Astrocyte (in vitro differentiated cells and primary cell): ENCODE measurements around the gene LRRC4C. TPM values are rescaled to one million over a fixed set of nuclear protein-coding genes. Genes with fewer than 3 reads are reported as not detected.

Experiments used
- DNase-seq: peaks from one replicate; pipeline ENCODE4 v3.0.0-alpha.2; 2010; ENCODE audit warnings: low read depth
- FAIRE-seq: peaks from 2 replicates; lab custom pipeline; 2011; peaks lifted over from hg19 to GRCh38; lab: Jason Lieb, UNC
- H2AFZ ChIP-seq: 2 replicates; pipeline ENCODE4 v1.6.0; 2012; ENCODE audit warnings: low read depth, low read length, inconsistent platforms
- H3K27ac ChIP-seq: 2 replicates; pipeline ENCODE4 v1.5.1; 2011; ENCODE audit warnings: low read depth, low read length, inconsistent platforms
- H3K27me3 ChIP-seq: 2 replicates; pipeline ENCODE4 v1.6.0; 2011; ENCODE audit warnings: low read length, inconsistent platforms; ENCODE audit not compliant: insufficient read depth
- H3K36me3 ChIP-seq: 2 replicates; pipeline ENCODE4 v1.5.1; 2011; ENCODE audit warnings: low read length, inconsistent platforms; ENCODE audit not compliant: insufficient read depth
- H3K4me1 ChIP-seq: 2 replicates; pipeline ENCODE4 v1.5.1; 2011; ENCODE audit warnings: low read length, inconsistent platforms; ENCODE audit not compliant: insufficient read depth
- H3K4me2 ChIP-seq: 2 replicates; pipeline ENCODE4 v1.6.0; 2012; ENCODE audit warnings: low read length, inconsistent platforms
- H3K4me3 ChIP-seq: 2 replicates; pipeline ENCODE4 v1.5.1; 2011; ENCODE audit warnings: low read depth, mild to moderate bottlenecking, low read length, inconsistent platforms; ENCODE audit not compliant: insufficient read depth
- H3K79me2 ChIP-seq: 2 replicates; pipeline ENCODE4 v1.6.0; 2012; ENCODE audit warnings: mild to moderate bottlenecking, low read length, inconsistent platforms; ENCODE audit not compliant: insufficient read depth
- H3K9ac ChIP-seq: 2 replicates; pipeline ENCODE4 v1.6.0; 2012; ENCODE audit warnings: mild to moderate bottlenecking, low read length, inconsistent platforms
- H3K9me3 ChIP-seq: 2 replicates; pipeline ENCODE4 v1.5.1; 2012; ENCODE audit warnings: low read depth, mild to moderate bottlenecking, low read length, inconsistent platforms; ENCODE audit not compliant: insufficient read depth
- H4K20me1 ChIP-seq: 2 replicates; pipeline ENCODE4 v1.6.0; 2012; ENCODE audit warnings: low read length, inconsistent platforms; ENCODE audit not compliant: insufficient read depth
- H3K27ac Mint-ChIP-seq: one replicate; pipeline ENCODE4 v1.8.0; 2021; ENCODE audit warnings: mild to moderate bottlenecking, mixed read lengths; ENCODE audit not compliant: unreplicated experiment
- H3K27me3 Mint-ChIP-seq: one replicate; pipeline ENCODE4 v1.8.0; 2021; ENCODE audit warnings: low read depth, mixed read lengths; ENCODE audit not compliant: unreplicated experiment
- H3K36me3 Mint-ChIP-seq: one replicate; pipeline ENCODE4 v1.8.0; 2021; ENCODE audit warnings: low read depth, mixed read lengths; ENCODE audit not compliant: unreplicated experiment
- H3K4me1 Mint-ChIP-seq: one replicate; pipeline ENCODE4 v1.8.0; 2021; ENCODE audit warnings: low read depth, mixed read lengths; ENCODE audit not compliant: unreplicated experiment
- H3K4me3 Mint-ChIP-seq: one replicate; pipeline ENCODE4 v1.8.0; 2021; ENCODE audit warnings: mild to moderate bottlenecking, moderate library complexity, mixed read lengths; ENCODE audit not compliant: unreplicated experiment
- H3K9me3 Mint-ChIP-seq: one replicate; pipeline ENCODE4 v1.8.0; 2021; ENCODE audit warnings: mild to moderate bottlenecking, mixed read lengths; ENCODE audit not compliant: unreplicated experiment
- CTCF ChIP-seq: IDR thresholded peaks from 2 replicates; pipeline ENCODE4 v1.5.1; 2011; ENCODE audit warnings: low read depth, mild to moderate bottlenecking, inconsistent platforms, low read length, moderate library complexity; ENCODE audit not compliant: insufficient read depth
- EZH2 ChIP-seq: IDR thresholded peaks from 2 replicates; pipeline ENCODE4 v1.6.1; 2012; ENCODE audit warnings: mild to moderate bottlenecking, low read length, inconsistent platforms; ENCODE audit not compliant: insufficient read depth
- total RNA-seq: library from RNA; stranded (reverse); gene quantifications from 2 replicates; pipeline ENCODE4 v1.2.1, GENCODE V29; 2021

LRRC4C gene
- total RNA-seq, 1 donor from 2014 or later = 9.0 TPM

- Histone ChIP-seq H3K79me2 (no peaks in the 10 kb centered on the region), H3K4me1 (peaks cover 5% of the 10 kb centered on the region), H3K36me3 (no peaks in the 10 kb centered on the region), H3K4me2 (no peak overlapping the region), H3K27me3 (no peaks in the 10 kb centered on the region), H3K9ac (no peak overlapping the region), H3K27ac (no peak overlapping the region), H4K20me1 (no peaks in the 10 kb centered on the region), H2AFZ (no peak overlapping the region), H3K4me3 (no peak overlapping the region), H3K9me3 (no peaks in the 10 kb centered on the region)
- no peak overlapping the region for H3K27ac Mint-ChIP-seq
- DNase-seq = no peak
- no peak for TF ChIP-seq EZH2
- no peak for TF ChIP-seq CTCF
- H3K9me3 Mint-ChIP-seq = no peaks in the 10 kb centered on the region
- peaks cover 20% of the 10 kb centered on the region for H3K4me1 Mint-ChIP-seq
- no peaks in the 10 kb centered on the region for H3K27me3 Mint-ChIP-seq
- H3K36me3 Mint-ChIP-seq = no peaks in the 10 kb centered on the region
- H3K4me3 Mint-ChIP-seq = no peak overlapping the region
- no peak for FAIRE-seq
These were observed 1190.9 kb downstream of the LRRC4C start for GRCh38 chr11:40268551-40268950.

GRCh38 chr11:40255457-40255856 lies 1204.0 kb downstream of the LRRC4C start:
- H2AFZ ChIP-seq = no peak overlapping the region
- no peak overlapping the region for H3K4me2 ChIP-seq
- Mint-ChIP-seq H3K9me3 (no peaks in the 10 kb centered on the region), H3K36me3 (no peaks in the 10 kb centered on the region), H3K27ac (no peak overlapping the region), H3K27me3 (peaks cover 2% of the 10 kb centered on the region), H3K4me1 (peaks cover 7% of the 10 kb centered on the region), H3K4me3 (no peak overlapping the region)
- no peaks in the 10 kb centered on the region for H3K27me3 ChIP-seq
- no peak overlapping the region for H3K4me3 ChIP-seq
- TF ChIP-seq EZH2 (no peak), CTCF (no peak)
- no peaks in the 10 kb centered on the region for H3K9me3 ChIP-seq
- H3K79me2 ChIP-seq = no peaks in the 10 kb centered on the region
- no peaks in the 10 kb centered on the region for H4K20me1 ChIP-seq
- no peak for DNase-seq
- H3K4me1 ChIP-seq = no peaks in the 10 kb centered on the region
- H3K9ac ChIP-seq = no peak overlapping the region
- FAIRE-seq = no peak
- no peaks in the 10 kb centered on the region for H3K36me3 ChIP-seq
- no peak overlapping the region for H3K27ac ChIP-seq

- H3K4me3 ChIP-seq = no peak overlapping the region
- peaks cover 2% of the 10 kb centered on the region for H3K27me3 Mint-ChIP-seq
- H4K20me1 ChIP-seq = no peaks in the 10 kb centered on the region
- H3K4me3 Mint-ChIP-seq = no peak overlapping the region
- H3K4me1 Mint-ChIP-seq = peaks cover 9% of the 10 kb centered on the region
- no peak overlapping the region for H3K9ac ChIP-seq
- H3K27me3 ChIP-seq = no peaks in the 10 kb centered on the region
- TF ChIP-seq CTCF (no peak), EZH2 (no peak)
- H2AFZ ChIP-seq = no peak overlapping the region
- H3K9me3 Mint-ChIP-seq = no peaks in the 10 kb centered on the region
- H3K4me1 ChIP-seq = no peaks in the 10 kb centered on the region
- H3K27ac ChIP-seq = no peak overlapping the region
- no peaks in the 10 kb centered on the region for H3K36me3 ChIP-seq
- FAIRE-seq = no peak
- no peaks in the 10 kb centered on the region for H3K36me3 Mint-ChIP-seq
- H3K27ac Mint-ChIP-seq = no peak overlapping the region
- no peaks in the 10 kb centered on the region for H3K79me2 ChIP-seq
- no peak overlapping the region for H3K4me2 ChIP-seq
- no peak for DNase-seq
- H3K9me3 ChIP-seq = no peaks in the 10 kb centered on the region
These were observed 1206.3 kb downstream of the LRRC4C start for GRCh38 chr11:40253166-40253565.
